HG03460 (cell line): Measurements from ENCODE around the gene PER1.

ENCODE experiments used
- ATAC-seq: cut with Tn5 transposase; IDR thresholded peaks from one replicate; pipeline ENCODE4 v1.9.1; 2021; ENCODE audit not compliant: unreplicated experiment

PER1 gene

GRCh38 chr17:8140065-8141029 lies 11.9 kb downstream of the PER1 start:
- no peak for ATAC-seq

GRCh38 chr17:8138672-8139371 lies 13.4 kb downstream of the PER1 start:
- peak; percentile 75 for ATAC-seq

- peak; percentile 12 for ATAC-seq
Observed at GRCh38 chr17:8138374-8138671, 13.9 kb downstream of the PER1 start.

GRCh38 chr17:8137645-8138373 lies 14.4 kb downstream of the PER1 start:
- ATAC-seq, result no peak

- no peak for ATAC-seq
Observed at GRCh38 chr17:8133941-8134340, 18.3 kb downstream of the PER1 start.

GRCh38 chr17:8133399-8133798 lies 18.8 kb downstream of the PER1 start:
- ATAC-seq, result no peak

- no peak for ATAC-seq
Observed at GRCh38 chr17:8131844-8132441, 20.3 kb downstream of the PER1 start.

- no peak for ATAC-seq
Observed at GRCh38 chr17:8128125-8128784, 23.9 kb downstream of the PER1 start.

- no peak for ATAC-seq
Observed at GRCh38 chr17:8126491-8127066, 25.6 kb downstream of the PER1 start.

- no peak for ATAC-seq
Observed at GRCh38 chr17:8125947-8126490, 26.2 kb downstream of the PER1 start.

- no peak for ATAC-seq
Observed at GRCh38 chr17:8125154-8125946, 26.9 kb downstream of the PER1 start.

GRCh38 chr17:8124350-8125153 lies 27.7 kb downstream of the PER1 start:
- no peak for ATAC-seq

- ATAC-seq, result no peak
Observed at GRCh38 chr17:8123695-8124349, 28.4 kb downstream of the PER1 start, which contains the start of gene HES7. Gene HES7 (minus strand): TSS chr17:8124106. CDS start chr17:8124084, 22 bp downstream.

GRCh38 chr17:8122924-8123694 lies 29.1 kb downstream of the PER1 start:
- no peak for ATAC-seq

- ATAC-seq, result no peak
Observed at GRCh38 chr17:8122422-8122923, 29.7 kb downstream of the PER1 start.

GRCh38 chr17:8121681-8122421 lies 30.4 kb downstream of the PER1 start:
- peak; percentile 28 for ATAC-seq
